Left ventricle myocardium superior (tissue), 1 donor: ENCODE measurements around the gene PHACTR2. TPM values are rescaled to one million over a fixed set of nuclear protein-coding genes. Genes with fewer than 3 reads are reported as not detected.
"Not testable (repeated sequence)": the region's sequence is repeated elsewhere in the genome, so short reads cannot be mapped to it uniquely, and the experiment has no call there.

Experiments
- ATAC-seq: fragments of 200-7000 bp; cut with Tn5 transposase; one replicate; pipeline ENCODE4 v1.9.1; 2020; ENCODE audit warnings: mild to moderate bottlenecking, moderate library complexity
- DNase-seq: peaks from one replicate; pipeline ENCODE4 v3.0.0-alpha.2; 2020
- intact Hi-C: fragments of 100-400 bp; cut with micrococcal nuclease; formaldehyde crosslinking; loops from one replicate; pipeline ENCODE4 v1.11.0; 2022
- total RNA-seq: library from RNA; stranded (reverse); fragmentation: NEBNext Ultra II Directional; extraction: Animal tissue kit (Norgen Biotek cat#: 25700); gene quantifications from one replicate; pipeline ENCODE4 v1.2.1, GENCODE V29; 2021
- donor health status: DM: no; HTN: yes; CAD: no; lungs with severe emphysema.

Gene PHACTR2
- total RNA-seq, 1 donor from 2014 or later = 88.1 TPM

DNA sequence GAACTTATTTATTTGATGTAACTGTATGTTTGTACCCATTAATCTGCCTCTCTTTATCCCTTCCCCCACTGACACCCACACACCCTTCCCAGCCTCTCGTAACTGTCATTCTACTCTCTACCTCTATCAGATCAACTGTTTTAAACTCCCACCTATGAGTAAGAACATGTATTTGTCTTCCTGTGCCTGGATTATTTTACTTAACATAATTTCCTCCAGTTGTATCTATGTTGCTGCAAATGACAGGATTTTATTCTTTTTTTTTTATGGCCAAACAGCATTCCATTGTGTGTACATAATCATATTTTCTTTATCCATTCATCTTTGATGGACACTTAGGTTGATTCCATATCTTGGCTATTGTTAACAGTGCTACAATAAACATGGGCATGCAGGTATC lies 49.3 kb downstream of the PHACTR2 start:
- DNase-seq (no peak), ATAC-seq (no peak)
- intact Hi-C loops = no loop called here

DNA sequence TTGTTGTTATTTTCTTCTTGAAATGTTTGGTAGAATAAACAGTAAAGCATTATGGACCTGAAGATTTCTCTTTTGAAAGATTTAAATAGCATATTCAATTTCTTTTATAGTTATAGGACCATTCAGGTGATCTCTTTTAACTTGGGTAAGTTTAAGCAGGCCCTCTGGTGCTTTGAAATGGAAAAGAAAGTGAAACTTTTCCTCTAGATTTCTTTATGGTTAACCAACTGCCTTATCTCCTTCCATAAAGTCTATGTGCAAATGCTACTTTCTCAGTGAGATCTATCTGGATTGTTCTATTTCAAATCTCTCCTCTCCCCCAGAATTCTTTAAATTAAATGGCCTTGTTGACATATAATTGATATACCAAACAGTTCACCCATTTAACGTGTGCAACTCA lies 54.0 kb downstream of the PHACTR2 start:
- intact Hi-C loops = no loop called here
- DNase-seq (no peak), ATAC-seq (no peak)

DNA sequence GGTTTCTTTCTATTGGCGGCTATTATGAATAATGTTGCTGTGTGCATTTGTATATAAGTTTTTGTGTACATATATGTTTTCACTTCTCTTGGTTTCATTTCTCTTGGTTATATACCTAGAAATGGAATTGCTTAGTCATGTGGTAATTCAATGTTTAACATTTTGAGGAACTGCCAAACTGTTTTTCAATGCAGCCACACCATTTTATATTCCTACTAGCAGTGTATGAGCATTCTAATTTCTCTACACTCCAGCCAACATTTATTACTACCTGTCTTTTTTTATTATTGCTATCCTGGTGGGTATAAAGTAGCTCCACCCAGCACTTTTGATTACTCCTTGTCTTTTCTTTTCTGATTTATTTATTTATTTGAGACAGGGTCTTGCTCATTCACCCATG lies 54.8 kb downstream of the PHACTR2 start:
- DNase-seq (no peak), ATAC-seq (no peak)
- intact Hi-C loops = no loop called here

DNA sequence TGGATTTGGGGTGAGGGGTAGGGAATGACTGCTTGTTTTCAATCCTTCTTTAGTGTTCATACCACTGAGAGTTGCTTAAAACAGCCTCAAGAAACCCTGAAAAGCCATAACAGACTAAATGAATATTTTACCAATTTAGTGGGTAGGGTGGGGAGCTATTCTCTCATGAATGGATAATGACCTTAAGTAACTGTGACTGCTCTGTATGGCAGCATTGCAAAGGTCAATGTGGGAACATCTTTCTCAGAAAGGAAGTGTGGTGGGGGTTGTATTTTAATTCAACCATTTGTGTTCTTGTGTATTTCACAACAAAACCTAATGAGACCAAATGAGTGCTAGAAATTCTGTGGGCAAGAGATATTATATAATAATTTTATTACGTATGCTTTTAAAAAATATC lies 55.7 kb downstream of the PHACTR2 start:
- ATAC-seq = no peak
- intact Hi-C loops = no loop called here

DNA sequence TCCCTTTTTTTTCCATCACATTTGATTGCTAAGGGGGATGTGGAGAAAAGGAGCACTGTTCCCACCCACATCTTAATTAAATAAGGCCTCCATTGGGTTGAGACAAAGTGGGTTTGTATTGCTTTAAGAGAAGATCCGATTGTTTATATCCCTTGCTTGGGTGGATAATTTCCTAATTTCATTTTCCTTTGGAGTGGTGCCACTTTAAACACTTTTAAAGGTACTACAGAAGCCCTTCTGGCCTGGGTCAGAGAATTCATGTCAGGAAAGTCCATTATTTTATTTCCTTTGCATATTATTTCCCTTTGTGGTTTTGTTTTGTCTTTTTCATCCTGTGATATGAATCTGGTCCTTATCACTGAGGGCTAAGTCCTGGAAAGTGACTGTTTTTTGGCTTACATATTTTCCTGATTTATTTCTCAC lies 56.9 kb downstream of the PHACTR2 start:
- intact Hi-C loops = no loop called here
- no peak for DNase-seq
- ATAC-seq = peak; percentile 69

More for the DNA sequence above, 55.7 kb downstream of the PHACTR2 start:
- DNase-seq = no peak

DNA sequence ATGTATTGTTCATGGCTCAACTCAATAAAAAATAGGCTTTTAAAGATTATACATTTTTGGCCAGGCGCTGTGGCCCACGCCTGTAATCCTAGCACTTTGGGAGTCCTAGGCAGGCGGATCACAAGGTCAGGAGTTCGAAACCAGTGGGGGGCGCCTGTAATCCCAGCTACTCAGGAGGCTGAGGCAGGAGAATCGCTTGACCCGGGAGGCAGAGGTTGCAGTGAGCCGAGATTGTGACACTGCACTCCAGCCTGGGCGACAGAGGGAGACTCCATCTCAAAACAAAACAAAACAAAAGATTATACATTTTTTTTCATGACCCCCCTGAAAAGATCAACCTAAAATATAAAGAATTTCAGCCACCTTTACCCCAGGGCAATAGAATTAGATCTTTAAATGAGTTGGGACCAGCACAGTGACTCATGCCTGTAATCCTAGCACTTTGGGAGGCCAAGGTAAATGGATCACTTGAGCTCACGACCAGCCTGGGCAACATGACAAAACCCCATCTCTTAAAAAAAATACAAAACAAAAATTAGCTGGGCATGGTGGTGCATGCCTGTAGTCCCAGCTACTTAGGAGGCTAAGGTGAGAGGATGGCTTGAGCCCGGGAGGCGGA lies 60.4 kb downstream of the PHACTR2 start:
- ATAC-seq, DNase-seq, intact Hi-C loops: not testable (repeated sequence)

DNA sequence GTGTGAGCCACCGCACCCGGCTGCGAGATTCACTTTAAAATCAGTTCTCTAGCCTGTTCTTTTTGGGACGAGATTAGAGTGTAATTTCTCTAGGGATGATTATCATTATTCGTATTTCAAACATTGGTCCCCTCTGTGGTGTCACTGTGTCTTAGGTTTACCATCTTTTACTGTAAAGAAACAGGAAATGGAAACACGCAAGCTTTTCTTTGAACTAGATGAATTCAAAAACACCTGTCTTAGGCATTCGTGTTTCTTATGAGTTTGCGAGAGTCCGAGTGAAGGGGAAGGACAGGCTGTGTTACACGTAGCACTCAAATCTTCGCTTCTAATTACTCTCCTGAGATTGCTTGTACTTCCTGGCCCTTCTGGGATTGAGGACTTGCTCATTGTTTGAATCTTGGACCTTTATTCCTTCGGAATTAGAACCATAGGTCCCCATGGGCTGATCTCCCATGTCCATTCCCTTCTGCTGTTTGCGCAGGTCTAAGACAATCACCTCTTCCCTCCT lies 61.6 kb downstream of the PHACTR2 start:
- peak; percentile 34 for ATAC-seq
- intact Hi-C loops = no loop called here
- DNase-seq = no peak

DNA sequence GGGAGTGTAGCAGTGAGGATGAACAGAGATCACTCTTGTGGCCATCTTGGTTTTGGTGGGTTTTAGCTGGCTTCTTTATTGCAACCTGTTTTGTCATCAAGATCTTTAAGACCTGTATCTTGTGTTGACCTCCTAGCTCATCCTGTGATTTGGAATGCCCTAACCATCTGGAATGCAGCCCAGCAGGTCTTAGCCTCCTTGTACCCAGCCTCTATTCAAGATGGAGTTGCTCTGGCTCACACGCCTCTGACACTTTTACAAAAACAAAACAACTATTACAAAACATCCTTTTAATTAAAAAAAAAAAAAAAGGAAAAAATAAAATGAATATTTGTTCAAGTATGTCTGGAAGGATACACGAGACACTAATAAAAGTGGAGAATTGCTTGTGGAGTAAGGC lies 62.4 kb downstream of the PHACTR2 start:
- no peak for ATAC-seq
- intact Hi-C loops = no loop called here
- DNase-seq = no peak

DNA sequence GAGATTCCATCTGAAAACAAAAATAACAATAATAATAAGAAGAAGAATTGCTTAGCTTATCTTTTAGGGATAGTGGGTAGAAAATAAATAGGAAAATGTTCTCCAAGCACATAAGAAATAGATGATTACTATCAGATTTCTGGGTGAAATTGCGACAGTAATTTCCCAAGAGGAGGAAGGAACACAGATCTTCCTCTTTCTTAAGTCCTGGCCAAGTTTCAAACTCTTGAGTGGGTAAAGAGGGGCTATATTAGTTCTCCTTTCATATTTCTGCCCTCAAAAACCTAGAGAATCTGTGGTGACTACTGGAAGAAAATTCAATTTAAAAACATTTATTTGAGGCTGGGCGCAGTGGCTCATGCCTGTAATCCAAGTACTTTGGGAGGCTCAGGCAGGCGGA lies 63.7 kb downstream of the PHACTR2 start:
- DNase-seq (no peak), ATAC-seq (no peak)
- intact Hi-C loops = no loop called here

DNA sequence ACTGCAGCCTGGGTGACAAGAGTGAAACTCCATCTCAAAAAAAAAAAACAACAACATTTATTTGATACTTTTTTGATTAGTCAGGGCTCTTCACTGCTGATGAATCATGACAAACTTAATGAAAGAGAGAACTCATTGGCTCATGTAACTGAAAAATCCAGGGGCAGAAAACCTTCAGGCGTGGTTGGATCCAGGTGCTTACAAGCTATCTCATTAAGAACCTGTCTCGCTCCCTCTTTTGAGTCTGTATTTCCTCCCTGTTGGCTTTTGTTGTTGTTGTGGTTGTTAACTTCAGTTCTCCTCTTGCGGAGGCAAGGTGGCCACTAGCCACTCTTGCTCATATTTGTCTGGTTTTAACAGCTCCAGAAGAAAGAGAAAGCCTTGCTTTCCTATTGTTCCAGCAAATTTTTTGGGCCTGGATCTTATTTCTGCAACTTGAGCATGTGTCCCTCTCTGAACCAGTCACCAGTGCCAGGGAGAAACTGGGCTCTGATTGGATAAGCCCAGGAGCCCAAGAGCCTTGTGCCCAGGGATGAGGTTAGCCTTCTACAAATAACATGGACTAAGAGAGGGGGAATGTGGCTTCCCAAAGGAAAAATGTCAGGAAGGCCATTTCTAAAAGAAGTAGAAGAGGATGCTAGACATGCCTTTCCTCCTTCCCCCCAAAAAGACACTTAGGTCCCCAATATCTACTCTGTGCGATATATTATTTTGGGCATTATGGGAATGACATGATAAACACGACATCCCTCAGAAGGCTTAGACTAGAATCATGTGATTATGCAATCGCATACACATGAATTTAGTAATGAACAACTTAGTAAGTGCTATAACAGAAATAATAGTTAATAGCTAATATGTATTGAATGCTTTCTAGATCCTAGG lies 64.5 kb downstream of the PHACTR2 start:
- DNase-seq (no peak), ATAC-seq (no peak)
- intact Hi-C loops = no loop called here

DNA sequence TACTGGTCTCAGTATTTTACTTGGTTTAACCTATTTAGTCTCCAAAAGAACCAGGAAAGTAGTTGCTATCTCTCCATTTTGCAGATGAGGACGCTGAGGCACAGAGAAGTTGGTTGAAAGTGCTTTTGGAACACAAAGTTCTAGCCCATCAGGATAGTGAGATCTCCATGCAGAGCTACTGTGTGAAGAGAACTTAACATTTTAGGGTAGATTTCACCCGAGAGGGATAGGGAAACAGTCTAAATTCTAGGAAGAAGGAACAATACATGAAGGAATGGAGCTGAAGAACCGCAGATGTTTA lies 65.1 kb downstream of the PHACTR2 start:
- ATAC-seq = peak; percentile 13
- no peak for DNase-seq
- intact Hi-C loops = no loop called here

DNA sequence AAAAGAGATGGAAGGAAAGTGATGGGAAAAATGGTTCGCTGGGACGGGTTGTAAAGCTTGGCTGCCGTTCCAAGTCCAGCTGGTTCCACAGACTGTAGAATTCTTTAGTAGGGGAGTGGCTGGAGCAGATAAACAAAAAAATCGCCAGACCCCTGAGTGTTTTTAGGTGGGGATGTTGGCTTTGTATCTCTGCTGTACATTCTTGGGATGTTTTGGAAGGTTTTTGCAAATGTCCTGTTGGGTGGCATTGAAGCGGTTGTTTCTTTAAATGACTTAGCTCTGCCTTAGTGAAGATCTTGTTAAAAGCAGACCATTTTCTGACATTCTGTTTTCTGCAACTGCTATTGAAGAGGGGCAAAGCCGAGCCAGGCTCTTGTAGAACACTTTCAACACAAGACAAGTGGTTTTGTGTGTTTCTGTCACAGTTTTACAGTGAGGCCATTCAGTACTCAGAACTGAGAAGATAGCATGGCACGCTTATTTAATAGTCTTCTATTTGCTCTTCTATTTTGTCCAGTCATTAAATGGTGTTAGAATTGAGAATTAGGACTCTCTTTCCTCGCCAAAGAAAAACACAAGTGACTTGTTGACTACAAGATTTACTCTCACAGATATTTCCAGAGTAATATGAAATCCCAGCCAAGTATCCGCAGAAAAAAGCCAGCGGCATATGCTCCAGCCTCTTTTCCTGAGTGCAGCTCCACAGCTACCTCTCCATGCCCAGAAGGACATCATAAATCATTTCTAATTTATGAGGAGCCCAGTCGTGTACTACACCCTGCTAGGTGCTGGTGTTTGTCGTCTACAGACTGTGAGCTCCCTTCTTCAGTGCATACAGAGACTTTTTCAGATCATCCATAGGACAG lies 65.8 kb downstream of the PHACTR2 start:
- intact Hi-C loops = no loop called here
- peak; percentile 52 for ATAC-seq
- peak; percentile 61 for DNase-seq

DNA sequence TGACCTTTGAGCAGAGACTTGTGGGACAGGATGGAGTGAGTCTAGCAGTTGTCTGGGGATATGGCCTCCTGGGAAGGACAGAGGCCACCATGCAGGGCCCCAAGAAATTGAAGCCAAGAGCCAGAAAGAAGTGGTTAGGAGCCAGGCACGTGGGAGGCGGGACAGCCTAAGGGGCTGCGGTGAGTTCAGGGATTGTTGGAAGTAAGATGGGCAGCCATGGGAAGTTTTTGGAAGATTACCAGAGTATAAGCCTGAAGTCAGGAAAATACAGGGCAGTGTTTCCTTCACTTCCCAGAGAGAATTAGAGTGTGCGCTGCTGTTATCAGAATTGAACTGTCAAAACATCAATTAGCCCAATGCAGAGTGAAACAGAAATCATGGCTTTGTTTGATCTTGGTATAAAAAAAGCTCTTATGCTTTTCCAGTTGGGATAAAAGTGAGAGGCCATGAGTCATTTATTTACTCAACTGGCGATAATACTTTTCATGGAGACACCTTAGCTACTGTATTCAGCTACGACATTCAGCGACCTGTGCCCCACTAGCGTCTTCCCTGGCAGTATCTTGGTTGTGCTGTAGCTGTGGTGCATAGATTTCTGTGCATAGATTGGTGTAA lies 66.9 kb downstream of the PHACTR2 start:
- ATAC-seq (peak; percentile 17), DNase-seq (no peak)
- intact Hi-C loops = no loop called here

DNA sequence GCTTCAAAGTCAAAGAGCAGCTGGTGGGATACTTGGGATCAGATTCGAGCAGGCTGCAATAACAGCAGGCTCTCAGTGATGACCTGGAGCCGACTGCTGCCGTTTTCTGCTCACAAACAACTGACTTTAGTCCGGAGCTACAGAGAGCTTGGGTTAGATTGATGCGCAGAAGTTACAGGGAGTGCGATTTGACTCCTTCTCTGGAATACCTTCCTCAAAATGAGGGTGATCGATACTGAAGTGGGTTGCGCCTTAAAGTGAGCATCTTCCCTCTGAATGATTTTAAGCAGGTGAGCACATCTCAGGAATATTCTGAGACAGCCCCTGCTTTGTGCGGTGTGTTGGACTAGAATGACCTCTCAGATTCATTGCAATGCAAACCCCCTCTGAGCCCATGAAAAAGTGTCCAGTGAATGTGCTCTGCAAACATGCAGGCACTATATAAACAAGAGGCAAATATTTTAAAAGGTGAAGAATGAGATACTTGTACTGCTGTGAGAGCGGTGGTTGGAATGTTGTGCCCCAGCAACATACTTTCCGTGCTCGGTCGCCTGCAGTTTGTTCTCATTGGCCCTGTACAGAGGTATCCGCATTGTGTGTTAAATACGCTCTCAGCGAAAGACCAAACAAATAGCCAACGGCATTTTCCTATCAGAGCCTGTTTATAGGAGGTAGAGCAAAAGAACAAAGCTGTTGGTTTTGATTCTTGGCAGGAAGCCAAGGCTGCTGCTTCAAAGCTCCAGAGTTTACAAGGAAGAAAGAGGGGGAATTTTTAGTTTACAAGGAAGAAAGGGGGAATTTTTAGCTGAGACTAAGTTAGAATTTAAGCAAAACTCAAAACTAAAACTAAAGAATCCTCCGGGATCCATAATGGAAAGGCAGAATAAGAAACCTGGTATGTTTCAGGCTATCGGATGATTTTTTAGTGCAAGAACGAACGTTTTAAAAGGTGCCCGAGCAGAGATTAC lies 67.7 kb downstream of the PHACTR2 start:
- DNase-seq = no peak
- peak; percentile 48 for ATAC-seq
- intact Hi-C loops = no loop called here

DNA sequence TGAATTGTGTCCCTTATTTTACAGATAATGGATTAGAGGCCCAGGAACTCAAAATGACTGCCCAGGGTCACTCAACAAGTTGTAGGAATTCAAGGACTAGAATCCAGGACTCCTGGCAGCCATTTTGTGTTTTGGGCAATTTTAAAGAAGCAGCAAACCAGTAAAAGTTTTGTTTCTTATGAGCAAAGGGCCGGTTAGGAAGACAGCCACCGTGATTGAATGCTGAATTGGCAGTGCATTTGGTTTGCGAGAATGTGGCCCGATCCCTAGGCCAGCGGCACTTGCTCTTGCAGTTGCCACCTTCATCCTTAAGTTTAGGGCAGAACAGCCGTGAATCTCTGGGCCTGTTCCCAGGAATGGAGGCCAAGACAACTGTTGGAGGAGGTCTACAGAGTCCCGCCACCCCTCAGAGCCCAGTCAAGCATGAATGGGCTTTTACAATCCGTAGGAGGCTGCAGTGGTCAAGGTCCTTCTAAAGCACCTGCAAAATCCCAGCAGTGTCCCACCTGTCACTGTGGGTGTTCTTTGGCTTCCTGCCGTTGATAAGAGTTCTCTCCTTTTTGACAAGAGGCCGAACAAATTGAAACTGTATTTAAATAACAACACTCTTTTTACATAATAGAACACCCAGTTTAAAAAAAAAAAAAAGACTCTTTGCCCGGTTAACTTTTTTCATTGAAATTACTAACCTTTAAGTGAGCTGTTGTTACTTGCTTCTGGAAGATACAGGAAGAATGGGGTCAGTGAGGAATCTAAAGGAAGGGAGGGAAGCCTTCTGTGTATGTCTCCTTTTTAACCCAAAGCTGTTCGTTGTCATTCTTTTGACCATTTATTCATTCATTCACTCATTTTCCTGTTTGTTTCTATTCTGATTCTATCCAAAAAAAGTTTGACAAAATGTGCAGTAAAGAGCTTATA lies 68.7 kb downstream of the PHACTR2 start:
- intact Hi-C loops = no loop called here
- DNase-seq (no peak), ATAC-seq (no peak)

DNA sequence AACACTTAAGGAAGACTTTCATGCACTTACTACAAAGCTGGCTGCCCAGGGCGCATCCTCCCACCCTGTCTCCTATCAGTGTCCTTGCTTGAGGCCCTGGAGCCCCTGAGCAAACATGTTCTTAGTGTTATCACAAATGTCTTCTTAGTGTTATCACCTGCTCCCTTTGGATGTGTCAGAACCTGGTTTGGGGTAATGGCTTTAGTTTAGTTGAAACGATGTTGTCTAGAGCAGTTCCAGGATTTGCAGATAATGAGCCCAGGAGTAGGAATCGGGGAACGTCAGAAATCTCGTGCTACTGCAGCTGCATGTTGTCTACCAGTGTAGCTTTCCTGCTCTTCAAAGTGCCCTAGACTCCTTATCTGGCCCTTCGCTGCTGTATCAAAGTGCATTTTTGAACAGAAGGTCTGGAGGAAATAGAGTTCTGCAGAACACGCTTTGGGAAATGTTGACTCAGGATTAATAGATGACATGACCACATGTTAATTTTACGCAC lies 69.6 kb downstream of the PHACTR2 start:
- no peak for ATAC-seq
- DNase-seq = no peak
- intact Hi-C loops = no loop called here

DNA sequence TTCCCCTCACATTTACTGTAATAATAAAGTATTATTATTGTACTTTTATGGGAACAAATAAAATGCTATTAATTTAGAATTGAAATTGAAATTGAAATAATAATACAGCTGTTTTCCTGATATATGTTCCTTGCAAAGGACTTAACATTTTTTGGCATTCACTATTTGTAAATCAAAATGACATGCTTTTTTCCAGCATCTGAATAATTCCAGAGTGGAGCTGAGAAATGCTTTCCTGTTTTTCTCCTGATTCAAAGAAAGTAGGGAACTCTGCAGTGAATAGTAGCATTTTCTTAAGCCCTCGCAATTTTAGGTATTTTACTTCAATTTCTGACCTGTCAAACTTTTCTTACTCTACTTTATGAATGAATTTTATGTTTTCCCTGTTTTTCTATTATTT lies 72.1 kb downstream of the PHACTR2 start:
- intact Hi-C loops = loop anchor here (10.0 kb wide), 1 partner anchor 55 kb away; no protein-coding TSS in a partner anchor
- DNase-seq = no peak
- no peak for ATAC-seq
